ENCODE data around the gene CAMK1. TPM values are rescaled to one million over a fixed set of nuclear protein-coding genes. Genes with fewer than 3 reads are reported as not detected.

Gene CAMK1
- total and polyA plus RNA-seq, 7 donors: 3.9 to 7.2 (median 5.5) TPM

DNA sequence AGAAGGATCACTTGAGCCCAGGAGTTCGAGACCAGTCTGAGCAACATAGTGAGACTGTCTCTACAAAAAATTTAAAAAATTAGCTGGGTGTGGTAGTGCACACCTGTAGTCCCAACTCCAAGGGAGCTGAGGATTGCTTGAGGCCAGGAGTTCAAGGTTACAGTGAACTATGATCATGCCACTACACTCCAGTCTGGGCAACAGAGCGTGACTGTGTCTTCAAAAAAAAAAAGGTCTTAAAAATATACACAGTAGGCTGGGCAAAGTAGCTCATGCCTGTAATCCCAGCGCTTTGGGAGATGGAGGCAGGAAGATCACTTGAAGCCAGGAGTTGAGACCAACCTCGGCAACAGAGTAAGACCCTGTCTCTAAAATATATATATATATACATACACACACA, 11.2 kb upstream of the CAMK1 start:
- H3K9me3 ChIP-seq: no peaks in the 10 kb centered on the region
- no peak overlapping the region for H3K4me3 ChIP-seq
- intact Hi-C loops (cut with DNase I): no loop called here
- WGBS, 3 donors: 90 to 94% (median 90%) methylated on average over 4 of the region's 4 CpGs
- no peak overlapping the region for H3K27ac ChIP-seq
- ATAC-seq (no peak), DNase-seq (no peak)
- no peaks in the 10 kb centered on the region for H3K4me1 ChIP-seq
- TF ChIP-seq, protein P1, sequence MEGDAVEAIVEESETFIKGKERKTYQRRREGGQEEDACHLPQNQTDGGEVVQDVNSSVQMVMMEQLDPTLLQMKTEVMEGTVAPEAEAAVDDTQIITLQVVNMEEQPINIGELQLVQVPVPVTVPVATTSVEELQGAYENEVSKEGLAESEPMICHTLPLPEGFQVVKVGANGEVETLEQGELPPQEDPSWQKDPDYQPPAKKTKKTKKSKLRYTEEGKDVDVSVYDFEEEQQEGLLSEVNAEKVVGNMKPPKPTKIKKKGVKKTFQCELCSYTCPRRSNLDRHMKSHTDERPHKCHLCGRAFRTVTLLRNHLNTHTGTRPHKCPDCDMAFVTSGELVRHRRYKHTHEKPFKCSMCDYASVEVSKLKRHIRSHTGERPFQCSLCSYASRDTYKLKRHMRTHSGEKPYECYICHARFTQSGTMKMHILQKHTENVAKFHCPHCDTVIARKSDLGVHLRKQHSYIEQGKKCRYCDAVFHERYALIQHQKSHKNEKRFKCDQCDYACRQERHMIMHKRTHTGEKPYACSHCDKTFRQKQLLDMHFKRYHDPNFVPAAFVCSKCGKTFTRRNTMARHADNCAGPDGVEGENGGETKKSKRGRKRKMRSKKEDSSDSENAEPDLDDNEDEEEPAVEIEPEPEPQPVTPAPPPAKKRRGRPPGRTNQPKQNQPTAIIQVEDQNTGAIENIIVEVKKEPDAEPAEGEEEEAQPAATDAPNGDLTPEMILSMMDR (IDR thresholded peaks at IDR 0.05): no peak
- H3K27me3 ChIP-seq (ENCODE audit: insufficient read depth in 3 of 3, low read length in 2 of 3): no peaks in the 10 kb centered on the region
- peaks cover 12 to 65% of the 10 kb centered on the region in 2 donors for H3K36me3 ChIP-seq (ENCODE audit: insufficient read depth in 1 of 2, low read depth in 1 of 2)

DNA sequence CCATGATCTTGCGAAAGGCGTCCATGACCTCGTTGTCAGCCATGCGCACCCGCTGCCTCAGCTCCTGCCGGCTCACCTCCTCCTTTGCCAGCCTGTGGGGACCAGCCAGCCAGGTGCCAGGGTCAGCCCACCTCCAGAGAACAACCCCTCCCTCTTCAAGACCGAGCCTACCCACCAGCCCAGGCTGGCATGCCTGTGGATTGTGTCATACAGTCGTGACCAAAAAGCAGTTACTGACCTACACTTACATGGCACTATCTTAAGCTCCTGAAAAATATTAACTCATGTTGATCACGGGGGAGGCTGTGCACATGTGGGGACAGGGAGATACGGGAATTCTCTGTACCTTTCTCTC, 10.7 kb upstream of the CAMK1 start:
- WGBS, 3 donors: 84 to 94% (median 87%) methylated on average over 10 of the region's 10 CpGs
- no peaks in the 10 kb centered on the region for H3K9me3 ChIP-seq
- H3K4me1 ChIP-seq: no peaks in the 10 kb centered on the region
- H3K27me3 ChIP-seq (ENCODE audit: insufficient read depth in 3 of 3, low read length in 2 of 3): no peaks in the 10 kb centered on the region
- DNase-seq: no peak
- ATAC-seq: no peak
- H3K4me3 ChIP-seq: no peak overlapping the region
- intact Hi-C loops (cut with DNase I): no loop called here
- TF ChIP-seq, protein P1 (IDR thresholded peaks at IDR 0.05): no peak
- no peak overlapping the region for H3K27ac ChIP-seq
- peaks cover 10 to 60% of the 10 kb centered on the region in 2 donors for H3K36me3 ChIP-seq (ENCODE audit: insufficient read depth in 1 of 2, low read depth in 1 of 2)

DNA sequence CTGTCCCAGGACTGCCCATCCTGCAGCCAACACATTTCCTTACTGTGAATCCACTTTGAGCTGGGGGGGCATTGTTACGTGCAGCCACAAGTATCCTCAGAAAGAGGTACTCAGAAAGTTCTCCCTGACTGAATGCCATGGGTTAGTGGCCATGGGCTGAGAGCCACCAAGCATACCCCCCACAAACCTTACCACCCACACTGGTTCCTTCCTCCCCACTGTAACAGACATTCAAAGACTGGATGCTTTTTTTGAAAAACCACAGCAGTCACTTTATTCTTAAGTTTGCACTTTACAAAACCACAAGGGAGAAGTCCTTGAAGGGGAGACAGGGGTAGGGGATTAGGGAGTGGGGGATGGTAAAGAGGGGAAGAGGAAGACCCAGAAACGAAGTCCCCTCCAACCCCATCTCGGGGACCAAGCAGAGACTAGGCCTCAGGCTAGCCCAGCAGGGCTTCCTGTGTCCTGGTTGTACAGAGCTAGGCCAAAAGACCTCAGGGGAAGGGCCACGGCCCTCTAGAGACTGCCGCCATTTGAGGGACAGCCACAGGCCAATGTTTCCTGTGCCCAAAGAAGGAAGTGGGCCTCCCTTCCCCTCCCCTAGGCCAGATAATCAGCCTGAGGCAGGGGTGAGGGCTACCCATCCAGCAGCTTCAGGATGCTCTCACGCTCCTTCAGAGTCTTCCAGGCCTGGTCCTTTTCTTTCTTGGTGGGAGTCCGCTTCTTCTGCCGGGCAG, 10.1 kb upstream of the CAMK1 start:
- H3K4me1 ChIP-seq: no peaks in the 10 kb centered on the region
- peak in 1 of 4 donors; percentile 18 for ATAC-seq
- no peak overlapping the region for H3K27ac ChIP-seq
- 78 to 86% (median 81%) methylated on average over 8 of the region's 8 CpGs for WGBS, 3 donors
- H3K9me3 ChIP-seq: no peaks in the 10 kb centered on the region
- no peak overlapping the region for H3K4me3 ChIP-seq
- intact Hi-C loops (cut with DNase I): no loop called here
- TF ChIP-seq, protein P1 (IDR thresholded peaks at IDR 0.05): no peak
- DNase-seq: no peak
- H3K27me3 ChIP-seq (ENCODE audit: insufficient read depth in 3 of 3, low read length in 2 of 3): no peaks in the 10 kb centered on the region
- H3K36me3 ChIP-seq (ENCODE audit: insufficient read depth in 1 of 2, low read depth in 1 of 2): peaks cover 5 to 55% of the 10 kb centered on the region in 2 donors

GRCh38 chr3:9779075-9779593, 9.4 kb upstream of the CAMK1 start:
- H3K36me3 ChIP-seq (ENCODE audit: insufficient read depth in 1 of 2, low read depth in 1 of 2): peaks cover 4 to 47% of the 10 kb centered on the region in 2 donors
- H3K9me3 ChIP-seq: no peaks in the 10 kb centered on the region
- ATAC-seq: no peak
- H3K27me3 ChIP-seq (ENCODE audit: insufficient read depth in 3 of 3, low read length in 2 of 3): no peaks in the 10 kb centered on the region
- no peak overlapping the region for H3K4me3 ChIP-seq
- intact Hi-C loops (cut with DNase I): no loop called here
- DNase-seq: no peak
- H3K4me1 ChIP-seq: no peaks in the 10 kb centered on the region
- H3K27ac ChIP-seq: no peak overlapping the region
- WGBS, 3 donors: 78 to 83% (median 80%) methylated on average over 6 of the region's 6 CpGs
- TF ChIP-seq, protein P1 (IDR thresholded peaks at IDR 0.05): no peak

All from psoas muscle (tissue), 8 donors.